Bronchial smooth muscle cell (primary cell): ENCODE data around the gene UGT1A8. TPM values are rescaled to one million over a fixed set of nuclear protein-coding genes. Genes with fewer than 3 reads are reported as not detected.

ENCODE experiments used
- total RNA-seq: library from RNA; depleted of rRNA; stranded (reverse); fragments of >200 nt; gene quantifications from 2 replicates; pipeline ENCODE4 v1.2.1, GENCODE V29; 2014

Gene UGT1A8
- not detected in 2 replicates for total RNA-seq

DNA sequence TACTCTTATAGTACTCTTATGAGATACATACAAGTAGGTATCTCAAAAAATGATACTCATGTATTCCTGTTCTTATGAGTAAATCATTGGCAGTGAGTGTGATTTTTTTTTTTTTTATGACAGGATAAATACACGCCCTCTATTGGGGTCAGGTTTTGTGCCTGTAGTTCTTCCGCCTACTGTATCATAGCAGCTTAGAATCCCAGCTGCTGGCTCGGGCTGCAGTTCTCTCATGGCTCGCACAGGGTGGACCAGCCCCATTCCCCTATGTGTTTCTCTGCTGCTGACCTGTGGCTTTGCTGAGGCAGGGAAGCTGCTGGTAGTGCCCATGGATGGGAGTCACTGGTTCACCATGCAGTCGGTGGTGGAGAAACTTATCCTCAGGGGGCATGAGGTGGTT is at the start of gene UGT1A8:
Gene UGT1A8 (plus strand): TSS at position 158 of the 400 bp plus-strand sequence. CDS start 75 bp downstream, at position 233.

GRCh38 chr2:233636306-233636705 is 18.9 kb downstream of the UGT1A8 start, which contains the start of gene UGT1A10:
Gene UGT1A10 (plus strand): TSS chr2:233636448. CDS start chr2:233636523, 75 bp downstream.

GRCh38 chr2:233671290-233672161 is 54.1 kb downstream of the UGT1A8 start, which contains the start of gene UGT1A9:
Gene UGT1A9 (plus strand): TSS chr2:233671898. CDS start chr2:233671935, 37 bp downstream.

GRCh38 chr2:233681521-233682099 is 64.2 kb downstream of the UGT1A8 start, which contains the start of gene UGT1A7:
Gene UGT1A7 (plus strand): TSS chr2:233681901. CDS start chr2:233681938, 37 bp downstream.

GRCh38 chr2:233692648-233693047 is 75.2 kb downstream of the UGT1A8 start, which contains the start of gene UGT1A6:
Gene UGT1A6 (plus strand): TSS chr2:233692890. CDS start chr2:233693005, 115 bp downstream.

DNA sequence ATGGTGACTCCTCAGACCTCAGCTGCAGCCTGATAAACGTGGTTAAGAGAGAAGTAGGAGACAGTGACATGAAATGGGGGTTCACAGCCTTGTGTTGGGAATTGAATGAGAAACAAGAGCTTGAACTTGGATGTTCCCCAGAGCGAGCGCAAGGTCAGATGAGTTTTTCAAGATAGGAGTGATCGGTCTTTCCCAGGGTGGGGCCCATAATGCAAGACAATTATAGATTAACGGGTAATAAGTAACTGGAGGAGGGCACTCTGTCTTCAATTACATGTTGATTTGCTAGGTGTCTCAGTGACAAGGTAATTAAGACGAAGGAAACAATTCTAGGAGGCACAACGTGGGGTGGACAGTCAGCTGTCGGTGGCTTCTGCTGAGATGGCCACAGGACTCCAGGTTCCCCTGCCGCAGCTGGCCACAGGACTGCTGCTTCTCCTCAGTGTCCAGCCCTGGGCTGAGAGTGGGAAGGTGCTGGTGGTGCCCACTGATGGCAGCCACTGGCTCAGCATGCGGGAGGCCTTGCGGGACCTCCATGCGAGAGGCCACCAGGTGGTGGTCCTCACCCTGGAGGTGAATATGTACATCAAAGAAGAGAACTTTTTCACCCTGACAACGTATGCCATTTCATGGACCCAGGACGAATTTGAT is 95.3 kb downstream of the UGT1A8 start, which contains the start of gene UGT1A5:
Gene UGT1A5 (plus strand): TSS at position 297 of the 651 bp plus-strand sequence. CDS start 85 bp downstream, at position 382.

GRCh38 chr2:233718552-233718951 is 101.1 kb downstream of the UGT1A8 start, which contains the start of gene UGT1A4:
Gene UGT1A4 (plus strand): TSS chr2:233718736. CDS start chr2:233718821, 85 bp downstream.

DNA sequence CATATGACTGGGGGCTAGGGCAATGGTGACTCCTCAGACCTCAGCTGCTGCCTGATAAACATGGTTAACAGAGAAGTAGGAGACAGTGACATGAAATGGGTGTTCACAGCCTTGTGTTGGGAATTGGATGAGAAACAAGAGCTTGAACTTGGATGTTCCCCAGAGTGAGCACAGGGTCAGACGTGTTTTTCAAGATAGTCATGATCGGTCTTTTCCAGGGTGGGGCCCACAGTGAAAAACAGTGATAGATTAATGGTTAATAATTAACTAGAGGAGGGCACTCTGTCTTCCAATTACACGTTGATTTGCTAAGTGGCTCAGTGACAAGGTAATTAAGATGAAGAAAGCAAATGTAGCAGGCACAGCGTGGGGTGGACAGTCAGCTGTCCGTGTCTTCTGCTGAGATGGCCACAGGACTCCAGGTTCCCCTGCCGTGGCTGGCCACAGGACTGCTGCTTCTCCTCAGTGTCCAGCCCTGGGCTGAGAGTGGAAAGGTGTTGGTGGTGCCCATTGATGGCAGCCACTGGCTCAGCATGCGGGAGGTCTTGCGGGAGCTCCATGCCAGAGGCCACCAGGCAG is 111.4 kb downstream of the UGT1A8 start, which contains the start of gene UGT1A3:
Gene UGT1A3 (plus strand): TSS at position 320 of the 579 bp plus-strand sequence. CDS start 85 bp downstream, at position 405.

DNA sequence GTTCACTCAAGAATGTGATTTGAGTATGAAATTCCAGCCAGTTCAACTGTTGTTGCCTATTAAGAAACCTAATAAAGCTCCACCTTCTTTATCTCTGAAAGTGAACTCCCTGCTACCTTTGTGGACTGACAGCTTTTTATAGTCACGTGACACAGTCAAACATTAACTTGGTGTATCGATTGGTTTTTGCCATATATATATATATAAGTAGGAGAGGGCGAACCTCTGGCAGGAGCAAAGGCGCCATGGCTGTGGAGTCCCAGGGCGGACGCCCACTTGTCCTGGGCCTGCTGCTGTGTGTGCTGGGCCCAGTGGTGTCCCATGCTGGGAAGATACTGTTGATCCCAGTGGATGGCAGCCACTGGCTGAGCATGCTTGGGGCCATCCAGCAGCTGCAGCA is 142.6 kb downstream of the UGT1A8 start, which contains the start of gene UGT1A1:
Gene UGT1A1 (plus strand): TSS at position 228 of the 400 bp plus-strand sequence. CDS start 18 bp downstream, at position 246.

DNA sequence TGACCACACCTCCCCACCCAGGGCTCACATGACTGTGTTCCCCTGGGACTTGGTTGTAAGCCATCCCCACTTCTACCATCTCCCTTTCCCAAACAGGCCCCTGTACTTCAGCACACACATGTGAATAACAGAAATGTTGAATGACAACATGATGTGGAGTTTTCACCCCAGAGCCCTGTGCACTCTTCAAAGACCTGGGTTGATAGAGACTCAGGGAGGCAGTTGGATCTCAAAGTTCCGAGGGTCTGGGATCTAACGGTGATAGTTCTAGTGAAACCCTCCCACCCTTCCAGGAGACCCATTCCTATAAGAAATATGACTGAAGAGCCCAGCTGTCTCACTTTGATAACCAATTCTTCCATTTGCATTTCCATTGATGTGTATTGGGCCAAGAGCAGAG is 160.6 kb downstream of the UGT1A8 start, which contains the start of gene MROH2A:
Gene MROH2A (plus strand): TSS at position 301 of the 400 bp plus-strand sequence. CDS start 1,029 bp downstream, outside the sequence.

Other genes starting within 250 kb of the UGT1A8 start
- 27.0 and 29.0 TPM in 2 replicates for gene USP40, start 50.9 kb upstream of the UGT1A8 start, total RNA-seq
- not detected in 2 replicates for gene UGT1A10, start 18.8 kb downstream of the UGT1A8 start, total RNA-seq
- gene UGT1A9, start 54.3 kb downstream of the UGT1A8 start, total RNA-seq = not detected in 2 replicates
- gene UGT1A7, start 64.3 kb downstream of the UGT1A8 start, total RNA-seq = not detected in 2 replicates
- not detected in 2 replicates for gene UGT1A6, start 75.3 kb downstream of the UGT1A8 start, total RNA-seq
- gene UGT1A5, start 95.3 kb downstream of the UGT1A8 start, total RNA-seq = not detected in 2 replicates
- under 0.01 TPM in 1 of 2 replicates, not detected in the other for gene UGT1A4, start 101.1 kb downstream of the UGT1A8 start, total RNA-seq
- not detected in 2 replicates for gene UGT1A3, start 111.4 kb downstream of the UGT1A8 start, total RNA-seq
- gene UGT1A1, start 142.6 kb downstream of the UGT1A8 start, total RNA-seq = not detected in 2 replicates
- under 0.01 TPM in 1 of 2 replicates, not detected in the other for gene MROH2A, start 160.7 kb downstream of the UGT1A8 start, total RNA-seq
- gene HJURP, start 236.9 kb downstream of the UGT1A8 start, total RNA-seq = 0.26 and 3.0 TPM in 2 replicates